Muscle of leg (tissue), 11 donors: ENCODE measurements around the gene ABCA2. TPM values are rescaled to one million over a fixed set of nuclear protein-coding genes. Genes with fewer than 3 reads are reported as not detected.

Experiments
- DNase-seq: peaks from one replicate; pipeline ENCODE4 v3.0.0; 2013
- H3K27ac ChIP-seq: one replicate; pipeline ENCODE4 v1.5.1; 2013; ENCODE audit warnings: mild to moderate bottlenecking, low read length, control low read depth
- H3K27me3 ChIP-seq: one replicate; pipeline ENCODE4 v1.6.1; 2013; ENCODE audit warnings: low read length; ENCODE audit not compliant: control insufficient read depth, insufficient read depth
- H3K36me3 ChIP-seq: one replicate; pipeline ENCODE4 v1.6.1; 2013; ENCODE audit warnings: low read length; ENCODE audit not compliant: control insufficient read depth, insufficient read depth
- H3K4me1 ChIP-seq: one replicate; pipeline ENCODE4 v1.6.1; 2013; ENCODE audit warnings: low read length; ENCODE audit not compliant: control insufficient read depth, insufficient read depth
- H3K4me3 ChIP-seq: one replicate; pipeline ENCODE4 v1.5.1; 2013; ENCODE audit warnings: low read length, control low read depth
- H3K9me3 ChIP-seq: replicated peaks from 2 replicates; pipeline ENCODE4 v1.6.1; 2013; ENCODE audit warnings: low read depth, low read length; ENCODE audit not compliant: control insufficient read depth
- WGBS: methylation state at CpG from one replicate; pipeline ENCODE4 v1.1.5; 2013; ENCODE audit warnings: missing lambda C conversion rate; ENCODE audit not compliant: insufficient coverage; 5-methylcytosine and 5-hydroxymethylcytosine counted together
- polyA plus RNA-seq, 8 donors: library from polyadenylated mRNA; unstranded; fragments of 120-200 nt; gene quantifications; one replicate each; pipeline versions ENCODE4 v1.2.1 to v1.2.3, GENCODE V29; 2013; ENCODE audit warnings: inconsistent platforms in 1 of 8, low replicate concordance in 1 of 8; ENCODE audit not compliant: insufficient read length in 8 of 8, insufficient read depth in 1 of 8
- total RNA-seq: library from RNA; stranded (reverse); fragments of 120-200 nt; gene quantifications from one replicate; pipeline ENCODE4 v1.2.4, GENCODE V29; 2013

The ABCA2 gene
- total and polyA plus RNA-seq, 9 donors = 8.3 to 24.8 (median 18.8) TPM

DNA sequence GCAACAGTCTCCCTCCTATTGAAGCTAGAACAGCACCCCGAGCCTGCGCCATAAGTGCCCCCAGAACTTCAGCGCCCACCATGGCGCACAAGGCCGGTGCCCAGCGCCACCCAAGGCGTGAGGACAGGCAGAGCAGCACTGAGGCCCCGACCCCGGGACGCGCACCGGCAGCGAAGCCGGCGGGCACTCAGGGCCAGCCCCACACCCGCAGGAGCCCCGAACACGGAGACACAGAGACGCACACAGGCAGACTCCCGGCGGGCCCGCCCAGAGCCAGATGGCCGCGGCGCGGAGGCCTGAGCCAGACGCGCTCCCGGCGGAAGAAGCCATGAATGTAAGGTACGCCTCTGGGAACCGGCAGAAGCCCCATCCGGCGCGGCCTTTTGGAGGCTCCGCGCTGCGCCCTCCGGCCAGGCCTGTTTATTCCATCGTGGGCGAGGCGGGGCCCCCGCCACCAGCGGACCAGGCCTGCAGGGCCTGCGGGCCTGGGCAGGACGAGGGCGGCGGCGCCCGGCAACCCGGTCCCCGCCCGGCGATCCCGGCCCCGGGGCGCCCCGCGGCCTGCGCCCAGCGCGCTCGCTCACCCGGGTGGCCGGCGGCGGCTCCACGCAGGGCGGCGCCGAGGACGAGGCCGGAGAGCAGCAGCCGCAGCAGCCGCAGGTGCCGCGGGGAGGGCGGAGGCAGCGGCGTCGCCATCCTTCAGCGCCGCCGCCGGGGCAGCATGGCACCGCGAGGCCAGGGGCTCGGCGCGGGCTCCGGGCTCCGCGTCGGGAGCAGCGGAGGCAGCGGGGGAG lies 17.5 kb upstream of the ABCA2 start:
- no peaks in the 10 kb centered on the region for H3K9me3 ChIP-seq
- peaks cover 35% of the 10 kb centered on the region for H3K4me1 ChIP-seq
- 2% methylated on average over 96 of the region's 96 CpGs for WGBS
- peaks cover 68% of the 10 kb centered on the region for H3K27me3 ChIP-seq
- peak overlapping the region; percentile 35 for H3K27ac ChIP-seq
- peak; percentile 58 for DNase-seq
- H3K4me3 ChIP-seq = peak overlapping the region; percentile 50
- peaks cover 4% of the 10 kb centered on the region for H3K36me3 ChIP-seq

DNA sequence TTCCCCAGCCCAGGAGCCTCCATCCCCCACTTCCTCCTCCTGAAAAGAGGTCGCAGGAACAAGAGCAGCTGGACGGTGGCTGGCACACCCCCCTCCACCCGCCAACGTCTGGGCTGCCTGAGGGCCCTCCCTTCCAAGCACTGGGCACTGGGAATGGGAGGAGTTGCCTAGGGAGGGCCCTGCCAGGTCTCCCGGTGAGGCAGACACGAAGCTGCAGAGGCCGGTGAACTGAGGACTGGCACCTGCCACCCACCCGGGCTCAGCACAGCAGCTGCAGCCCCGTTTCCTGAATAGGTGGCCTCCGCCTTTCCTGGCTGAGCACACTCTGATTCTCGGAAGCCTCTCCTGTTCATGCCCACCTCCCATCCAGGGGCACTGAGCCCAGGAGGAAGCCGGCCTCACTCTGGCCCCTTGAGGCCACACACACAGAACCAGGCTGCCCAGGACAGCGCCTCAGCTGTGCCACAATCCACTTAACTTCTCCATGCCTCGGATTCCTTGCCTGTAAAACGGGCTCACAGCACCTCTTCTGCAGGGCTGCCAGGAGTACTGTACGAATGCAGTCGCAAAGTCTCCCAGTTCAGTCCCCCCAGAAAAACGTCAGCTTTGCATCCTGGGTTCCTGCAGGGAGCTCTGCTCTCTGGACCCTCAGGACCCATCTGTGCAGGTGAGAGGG lies 16.6 kb upstream of the ABCA2 start:
- peaks cover 7% of the 10 kb centered on the region for H3K36me3 ChIP-seq
- DNase-seq = no peak
- peaks cover 59% of the 10 kb centered on the region for H3K27me3 ChIP-seq
- H3K4me3 ChIP-seq = peak overlapping the region; percentile 45
- H3K9me3 ChIP-seq = no peaks in the 10 kb centered on the region
- peaks cover 34% of the 10 kb centered on the region for H3K4me1 ChIP-seq
- peak overlapping the region; percentile 55 for H3K27ac ChIP-seq
- 33% methylated on average over 14 of the region's 18 CpGs for WGBS

DNA sequence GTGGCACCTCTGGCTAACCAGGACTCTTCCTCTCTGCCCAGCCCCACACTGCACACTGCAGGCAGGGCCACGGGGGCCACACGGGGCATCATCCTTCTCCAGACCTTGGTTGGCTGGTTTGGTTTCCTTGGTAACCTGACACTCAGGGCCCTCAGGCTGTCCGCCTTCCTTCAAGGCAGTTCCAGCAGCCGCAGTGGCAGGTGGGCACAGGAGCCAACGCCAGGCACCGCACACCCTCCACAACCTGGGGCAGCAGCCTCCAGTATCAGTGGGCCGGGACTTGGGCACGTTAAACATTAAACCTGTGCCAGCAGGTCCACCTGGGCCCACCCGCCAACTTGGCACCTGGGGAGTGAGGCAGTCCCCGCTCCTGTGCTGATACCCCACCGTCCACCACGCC lies 16.0 kb upstream of the ABCA2 start:
- Histone ChIP-seq H3K4me3 (no peak overlapping the region), H3K27ac (peak overlapping the region; percentile 55), H3K36me3 (peaks cover 10% of the 10 kb centered on the region), H3K27me3 (peaks cover 53% of the 10 kb centered on the region), H3K9me3 (no peaks in the 10 kb centered on the region), H3K4me1 (peaks cover 31% of the 10 kb centered on the region)
- 63% methylated on average over 12 of the region's 12 CpGs for WGBS
- no peak for DNase-seq

DNA sequence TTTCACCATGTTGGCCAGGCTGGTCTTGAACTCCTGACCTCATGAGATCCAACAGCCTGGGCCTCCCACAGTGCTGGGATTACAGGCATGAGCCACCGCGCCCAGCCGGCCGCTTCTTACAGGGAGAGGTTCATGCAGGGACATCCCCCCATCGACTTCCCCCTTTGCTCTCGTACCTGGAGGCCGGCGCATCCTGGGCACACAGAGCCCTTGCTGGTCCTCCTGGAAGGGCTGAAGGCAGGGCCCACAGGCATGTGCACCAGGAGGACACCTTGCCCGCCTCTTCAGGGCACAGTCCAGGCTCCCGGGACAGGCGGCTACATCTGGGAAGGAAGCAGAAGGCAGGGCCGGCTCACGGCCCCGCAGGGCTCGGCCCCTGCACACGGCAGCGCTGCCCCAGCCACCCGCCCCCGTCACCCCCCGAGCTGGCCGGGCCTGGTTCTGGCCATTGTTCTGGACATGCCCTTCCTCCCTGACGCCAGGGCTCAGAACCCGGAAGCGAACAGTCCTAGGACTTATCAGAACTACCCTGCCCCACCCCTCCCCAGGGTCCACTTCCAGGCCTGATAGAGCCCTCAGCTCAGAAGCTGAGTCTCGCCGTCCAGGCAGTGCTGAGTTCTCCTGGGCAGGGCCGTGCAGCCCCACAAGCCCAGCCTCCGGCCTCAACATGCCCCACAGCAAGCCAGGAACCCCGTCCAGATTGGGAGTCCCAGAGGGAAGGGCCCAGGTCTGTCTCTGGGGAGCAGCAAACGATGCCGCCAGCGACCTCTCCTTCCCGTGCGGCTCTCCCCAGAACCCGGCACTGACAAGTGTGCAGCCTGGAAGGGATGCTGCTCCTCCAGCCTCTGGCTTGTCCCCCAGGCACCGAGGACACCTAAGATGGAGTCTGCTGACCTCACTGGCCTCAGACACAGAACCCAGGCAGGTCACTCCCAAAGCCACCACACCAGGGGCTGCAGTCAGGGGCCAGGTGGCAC lies 15.0 kb upstream of the ABCA2 start:
- 67% methylated on average over 32 of the region's 36 CpGs for WGBS
- Histone ChIP-seq H3K9me3 (no peaks in the 10 kb centered on the region), H3K4me3 (no peak overlapping the region), H3K27me3 (peaks cover 44% of the 10 kb centered on the region), H3K27ac (peak overlapping the region; percentile 20), H3K36me3 (peaks cover 15% of the 10 kb centered on the region), H3K4me1 (peaks cover 29% of the 10 kb centered on the region)
- DNase-seq = no peak

DNA sequence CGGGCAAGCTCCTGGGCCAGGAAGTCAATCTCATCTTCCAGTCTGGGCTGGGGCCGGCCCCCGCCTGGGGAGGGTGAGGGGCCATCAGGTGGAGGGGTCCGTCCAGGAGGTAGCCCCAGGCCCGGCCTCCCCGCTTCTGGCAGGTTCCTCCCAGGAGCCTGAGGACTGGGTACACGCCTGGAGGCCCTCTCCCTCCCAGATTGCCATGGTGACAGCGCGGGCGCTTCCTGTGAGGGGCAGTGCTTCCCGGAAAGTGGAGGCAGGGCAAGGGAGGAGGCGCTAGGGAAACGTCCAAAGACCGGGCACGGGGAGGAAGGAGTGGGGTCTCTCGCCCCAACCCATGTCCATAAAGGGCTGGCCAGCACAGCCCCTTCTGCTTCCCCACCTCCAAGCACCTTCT lies 13.1 kb upstream of the ABCA2 start:
- no peak overlapping the region for H3K4me3 ChIP-seq
- peaks cover 25% of the 10 kb centered on the region for H3K27me3 ChIP-seq
- no peak overlapping the region for H3K27ac ChIP-seq
- peaks cover 15% of the 10 kb centered on the region for H3K36me3 ChIP-seq
- H3K9me3 ChIP-seq = no peaks in the 10 kb centered on the region
- DNase-seq = no peak
- H3K4me1 ChIP-seq = peaks cover 23% of the 10 kb centered on the region
- 37% methylated on average over 9 of the region's 16 CpGs for WGBS

DNA sequence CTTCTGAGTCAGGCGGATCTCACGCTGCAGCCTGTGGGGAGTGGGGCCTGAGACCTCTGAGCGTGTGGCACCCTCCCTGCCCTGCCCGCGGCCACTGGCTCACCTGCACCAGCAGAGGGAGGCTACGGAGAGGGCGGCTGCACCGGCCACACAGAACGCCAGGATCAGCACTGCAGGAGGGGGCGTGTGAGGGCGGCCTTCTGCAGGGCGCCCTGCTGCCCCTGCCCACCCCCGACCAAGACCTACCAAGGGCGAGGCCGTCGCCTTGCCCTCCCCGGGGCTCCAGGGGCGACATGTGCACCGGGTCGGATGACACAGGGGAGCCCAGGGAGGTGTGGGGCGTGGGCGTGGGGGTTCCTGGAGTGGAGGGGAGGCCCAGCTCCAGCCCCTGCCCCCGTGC lies 12.5 kb upstream of the ABCA2 start:
- Histone ChIP-seq H3K9me3 (no peaks in the 10 kb centered on the region), H3K27ac (no peak overlapping the region), H3K36me3 (peaks cover 15% of the 10 kb centered on the region), H3K4me1 (peaks cover 23% of the 10 kb centered on the region), H3K27me3 (peaks cover 23% of the 10 kb centered on the region), H3K4me3 (no peak overlapping the region)
- no peak for DNase-seq
- 70% methylated on average over 19 of the region's 23 CpGs for WGBS

DNA sequence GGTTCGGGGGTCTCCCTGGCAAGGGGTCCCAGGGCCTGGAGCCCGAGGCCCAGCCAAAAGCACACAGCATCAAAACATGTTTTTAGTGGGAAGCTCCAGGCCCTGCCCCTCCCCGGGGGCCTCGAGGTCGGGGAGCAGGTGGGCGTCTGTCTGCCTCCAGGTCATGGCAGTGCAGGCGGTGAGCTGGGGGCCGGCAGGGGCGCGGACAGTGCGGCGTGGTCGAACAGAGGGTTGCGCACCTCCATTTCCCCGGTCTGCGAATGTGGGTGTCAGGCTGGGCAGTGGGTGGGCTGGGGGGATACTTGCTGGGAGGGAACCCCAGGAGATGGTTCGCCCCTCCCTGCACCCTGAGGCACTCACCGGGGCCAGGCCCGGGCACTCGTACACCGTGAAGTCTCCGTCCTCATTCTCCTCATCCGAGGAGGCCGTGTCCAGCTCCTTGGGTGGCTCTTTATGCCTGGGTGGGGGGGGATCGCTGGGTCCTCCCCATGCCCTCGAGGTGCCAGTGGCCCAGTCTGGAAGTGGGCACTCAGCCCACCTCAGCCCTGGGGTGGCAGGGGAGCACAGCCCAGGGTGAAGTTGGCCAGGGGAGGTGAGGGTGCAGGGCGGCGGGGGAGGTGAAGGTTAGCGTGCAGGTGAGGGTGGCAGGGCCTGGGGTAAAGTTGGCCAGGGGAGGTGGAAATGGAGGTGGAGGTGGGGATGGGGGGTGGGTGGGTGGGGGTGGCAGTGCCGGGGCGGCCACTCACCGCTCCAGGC lies 11.8 kb upstream of the ABCA2 start:
- Histone ChIP-seq H3K4me1 (peaks cover 23% of the 10 kb centered on the region), H3K27ac (no peak overlapping the region), H3K27me3 (peaks cover 15% of the 10 kb centered on the region), H3K9me3 (no peaks in the 10 kb centered on the region), H3K36me3 (peaks cover 15% of the 10 kb centered on the region), H3K4me3 (no peak overlapping the region)
- whole genome bisulfite sequencing = 91% methylated on average over 14 of the region's 32 CpGs
- no peak for DNase-seq

DNA sequence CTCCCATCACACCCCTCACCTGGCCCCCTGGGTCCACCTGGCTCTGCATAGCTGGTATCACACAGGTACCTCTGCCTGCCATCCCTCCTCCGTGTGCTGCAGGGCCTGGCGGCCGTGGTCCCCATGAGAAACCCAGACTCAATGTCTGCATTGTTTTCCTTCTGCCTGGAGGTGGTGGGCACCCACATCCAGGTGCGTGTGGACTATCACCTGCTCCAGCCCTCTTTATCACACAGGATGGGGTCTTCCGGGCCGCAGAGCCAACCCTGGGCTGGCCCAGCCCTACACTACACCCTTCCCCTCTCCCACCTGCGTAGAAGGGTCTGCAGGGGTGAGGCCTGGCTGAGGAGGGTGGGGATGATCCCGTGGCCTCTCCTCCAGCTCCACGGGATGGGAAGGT lies 10.9 kb upstream of the ABCA2 start:
- Histone ChIP-seq H3K9me3 (no peaks in the 10 kb centered on the region), H3K4me3 (no peak overlapping the region), H3K27me3 (peaks cover 10% of the 10 kb centered on the region), H3K27ac (no peak overlapping the region), H3K4me1 (peaks cover 20% of the 10 kb centered on the region), H3K36me3 (peaks cover 15% of the 10 kb centered on the region)
- DNase-seq = no peak
- WGBS = 89% methylated on average over 4 of the region's 9 CpGs

DNA sequence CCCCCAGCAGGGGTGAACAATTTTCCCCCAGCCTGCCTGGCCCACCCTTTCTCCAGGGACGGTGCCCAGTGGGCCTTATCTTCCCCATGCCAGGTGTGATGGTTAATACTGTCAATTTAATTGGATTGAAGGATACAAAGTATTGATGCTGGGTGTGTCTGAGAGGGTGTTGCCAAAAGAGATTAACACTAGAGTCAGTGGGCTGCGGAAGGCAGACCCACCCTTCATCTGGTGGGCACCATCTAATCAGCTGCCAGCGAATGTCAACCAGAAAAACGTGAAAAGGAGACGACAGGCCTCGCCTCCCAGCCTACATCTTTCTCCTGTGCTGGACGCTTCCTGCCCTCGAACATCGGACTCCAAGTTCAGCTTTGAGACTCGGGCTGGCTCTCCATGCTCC lies 9.4 kb upstream of the ABCA2 start:
- H3K4me3 ChIP-seq = no peak overlapping the region
- no peaks in the 10 kb centered on the region for H3K9me3 ChIP-seq
- DNase-seq = no peak
- H3K27ac ChIP-seq = no peak overlapping the region
- 100% methylated on average over 2 of the region's 10 CpGs for WGBS
- peaks cover 14% of the 10 kb centered on the region for H3K4me1 ChIP-seq
- H3K27me3 ChIP-seq = peaks cover 3% of the 10 kb centered on the region
- H3K36me3 ChIP-seq = peaks cover 15% of the 10 kb centered on the region
